Suprapubic skin (tissue), 3 donors: ENCODE results near the gene NUP188.

Experiments used
- POLR2AphosphoS5 ChIP-seq, 3 donors: sonication (generic); formaldehyde crosslinking; IDR thresholded peaks; one replicate each; pipeline ENCODE4 v1.6.1; 2017; ENCODE audit warnings: antibody characterized with exemption in 3 of 3
- TF ChIP-seq, protein P1 (sequence below), 2 donors: fragments of 200-600 bp in 1 of 2; fragments of 450-650 bp in 1 of 2; sonication (generic) in 1 of 2; IDR thresholded peaks; one replicate each; pipeline ENCODE4 v1.5.1; 2016 to 2019; ENCODE audit warnings: antibody characterized with exemption in 2 of 2, mild to moderate bottlenecking in 1 of 2, moderate library complexity in 1 of 2

DNA sequence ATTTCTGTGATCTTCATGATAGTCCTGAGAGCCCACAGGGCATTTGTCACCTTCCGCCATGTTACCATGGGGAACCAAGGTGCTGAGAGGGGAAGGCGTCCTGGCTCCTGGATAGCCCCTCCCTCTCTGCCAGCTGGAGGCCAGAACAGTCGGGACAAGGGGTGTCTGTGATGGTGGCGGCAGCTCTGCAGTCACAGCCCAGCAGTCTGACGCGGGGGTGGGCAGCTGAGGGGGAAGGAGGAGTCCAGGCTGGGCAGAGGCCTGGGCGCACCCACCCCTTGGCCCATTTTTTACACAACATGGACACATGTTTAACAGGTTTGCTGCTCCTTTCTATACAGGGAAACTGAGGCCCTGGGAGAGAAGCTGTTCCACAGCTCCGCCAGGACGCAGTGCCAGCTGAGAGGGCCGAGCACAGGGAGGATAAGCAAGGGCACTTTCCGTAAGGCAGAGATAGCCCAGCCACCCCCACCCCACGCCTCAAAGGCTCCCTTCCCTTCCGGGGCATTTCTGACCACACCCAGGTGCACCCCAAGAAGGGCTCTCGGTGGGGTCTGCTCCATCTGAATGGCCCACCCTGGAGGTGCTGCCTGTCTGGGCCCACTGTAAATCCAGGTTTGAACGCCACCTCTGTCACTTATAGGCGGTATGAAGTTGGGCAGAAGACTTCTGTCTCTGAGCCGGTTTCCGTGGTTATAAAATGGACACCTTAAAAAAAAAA is 48.5 kb upstream of the NUP188 start:
- TF ChIP-seq, protein P1, sequence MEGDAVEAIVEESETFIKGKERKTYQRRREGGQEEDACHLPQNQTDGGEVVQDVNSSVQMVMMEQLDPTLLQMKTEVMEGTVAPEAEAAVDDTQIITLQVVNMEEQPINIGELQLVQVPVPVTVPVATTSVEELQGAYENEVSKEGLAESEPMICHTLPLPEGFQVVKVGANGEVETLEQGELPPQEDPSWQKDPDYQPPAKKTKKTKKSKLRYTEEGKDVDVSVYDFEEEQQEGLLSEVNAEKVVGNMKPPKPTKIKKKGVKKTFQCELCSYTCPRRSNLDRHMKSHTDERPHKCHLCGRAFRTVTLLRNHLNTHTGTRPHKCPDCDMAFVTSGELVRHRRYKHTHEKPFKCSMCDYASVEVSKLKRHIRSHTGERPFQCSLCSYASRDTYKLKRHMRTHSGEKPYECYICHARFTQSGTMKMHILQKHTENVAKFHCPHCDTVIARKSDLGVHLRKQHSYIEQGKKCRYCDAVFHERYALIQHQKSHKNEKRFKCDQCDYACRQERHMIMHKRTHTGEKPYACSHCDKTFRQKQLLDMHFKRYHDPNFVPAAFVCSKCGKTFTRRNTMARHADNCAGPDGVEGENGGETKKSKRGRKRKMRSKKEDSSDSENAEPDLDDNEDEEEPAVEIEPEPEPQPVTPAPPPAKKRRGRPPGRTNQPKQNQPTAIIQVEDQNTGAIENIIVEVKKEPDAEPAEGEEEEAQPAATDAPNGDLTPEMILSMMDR (IDR thresholded peaks at IDR 0.05) = no peak
- TF ChIP-seq POLR2AphosphoS5 (IDR thresholded peaks at IDR 0.05) = no peak
